ENCODE data around the gene GPC5.

DNA sequence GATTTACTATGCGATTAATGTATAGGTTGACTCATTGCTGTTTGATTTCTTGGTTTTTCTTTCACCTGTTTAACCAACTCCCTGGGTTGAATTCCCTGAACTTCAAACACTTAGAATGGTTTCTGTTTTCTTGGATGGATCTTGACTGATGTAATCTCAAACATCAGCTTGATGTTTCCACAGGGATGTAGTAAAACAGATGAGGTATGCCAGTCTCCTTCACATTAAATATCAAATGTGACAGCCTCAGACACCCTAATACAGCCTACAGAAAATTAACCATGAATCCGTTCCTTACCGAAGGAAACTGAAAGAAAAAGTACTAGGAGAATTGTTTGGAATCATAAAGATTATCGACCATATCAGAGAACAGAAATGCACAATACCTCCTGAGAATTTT lies 631.2 kb downstream of the GPC5 start:
- TF ChIP-seq, protein P1, sequence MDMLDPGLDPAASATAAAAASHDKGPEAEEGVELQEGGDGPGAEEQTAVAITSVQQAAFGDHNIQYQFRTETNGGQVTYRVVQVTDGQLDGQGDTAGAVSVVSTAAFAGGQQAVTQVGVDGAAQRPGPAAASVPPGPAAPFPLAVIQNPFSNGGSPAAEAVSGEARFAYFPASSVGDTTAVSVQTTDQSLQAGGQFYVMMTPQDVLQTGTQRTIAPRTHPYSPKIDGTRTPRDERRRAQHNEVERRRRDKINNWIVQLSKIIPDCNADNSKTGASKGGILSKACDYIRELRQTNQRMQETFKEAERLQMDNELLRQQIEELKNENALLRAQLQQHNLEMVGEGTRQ (IDR thresholded peaks at IDR 0.05), result no peak
- TF ChIP-seq RAD21 (conservative IDR thresholded peaks at IDR 0.05 in 1 of 2, IDR thresholded peaks at IDR 0.05 in 1 of 2), result no peak
- TF ChIP-seq, protein P2, sequence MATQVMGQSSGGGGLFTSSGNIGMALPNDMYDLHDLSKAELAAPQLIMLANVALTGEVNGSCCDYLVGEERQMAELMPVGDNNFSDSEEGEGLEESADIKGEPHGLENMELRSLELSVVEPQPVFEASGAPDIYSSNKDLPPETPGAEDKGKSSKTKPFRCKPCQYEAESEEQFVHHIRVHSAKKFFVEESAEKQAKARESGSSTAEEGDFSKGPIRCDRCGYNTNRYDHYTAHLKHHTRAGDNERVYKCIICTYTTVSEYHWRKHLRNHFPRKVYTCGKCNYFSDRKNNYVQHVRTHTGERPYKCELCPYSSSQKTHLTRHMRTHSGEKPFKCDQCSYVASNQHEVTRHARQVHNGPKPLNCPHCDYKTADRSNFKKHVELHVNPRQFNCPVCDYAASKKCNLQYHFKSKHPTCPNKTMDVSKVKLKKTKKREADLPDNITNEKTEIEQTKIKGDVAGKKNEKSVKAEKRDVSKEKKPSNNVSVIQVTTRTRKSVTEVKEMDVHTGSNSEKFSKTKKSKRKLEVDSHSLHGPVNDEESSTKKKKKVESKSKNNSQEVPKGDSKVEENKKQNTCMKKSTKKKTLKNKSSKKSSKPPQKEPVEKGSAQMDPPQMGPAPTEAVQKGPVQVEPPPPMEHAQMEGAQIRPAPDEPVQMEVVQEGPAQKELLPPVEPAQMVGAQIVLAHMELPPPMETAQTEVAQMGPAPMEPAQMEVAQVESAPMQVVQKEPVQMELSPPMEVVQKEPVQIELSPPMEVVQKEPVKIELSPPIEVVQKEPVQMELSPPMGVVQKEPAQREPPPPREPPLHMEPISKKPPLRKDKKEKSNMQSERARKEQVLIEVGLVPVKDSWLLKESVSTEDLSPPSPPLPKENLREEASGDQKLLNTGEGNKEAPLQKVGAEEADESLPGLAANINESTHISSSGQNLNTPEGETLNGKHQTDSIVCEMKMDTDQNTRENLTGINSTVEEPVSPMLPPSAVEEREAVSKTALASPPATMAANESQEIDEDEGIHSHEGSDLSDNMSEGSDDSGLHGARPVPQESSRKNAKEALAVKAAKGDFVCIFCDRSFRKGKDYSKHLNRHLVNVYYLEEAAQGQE (IDR thresholded peaks at IDR 0.05), result no peak
- TF ChIP-seq, protein P3, sequence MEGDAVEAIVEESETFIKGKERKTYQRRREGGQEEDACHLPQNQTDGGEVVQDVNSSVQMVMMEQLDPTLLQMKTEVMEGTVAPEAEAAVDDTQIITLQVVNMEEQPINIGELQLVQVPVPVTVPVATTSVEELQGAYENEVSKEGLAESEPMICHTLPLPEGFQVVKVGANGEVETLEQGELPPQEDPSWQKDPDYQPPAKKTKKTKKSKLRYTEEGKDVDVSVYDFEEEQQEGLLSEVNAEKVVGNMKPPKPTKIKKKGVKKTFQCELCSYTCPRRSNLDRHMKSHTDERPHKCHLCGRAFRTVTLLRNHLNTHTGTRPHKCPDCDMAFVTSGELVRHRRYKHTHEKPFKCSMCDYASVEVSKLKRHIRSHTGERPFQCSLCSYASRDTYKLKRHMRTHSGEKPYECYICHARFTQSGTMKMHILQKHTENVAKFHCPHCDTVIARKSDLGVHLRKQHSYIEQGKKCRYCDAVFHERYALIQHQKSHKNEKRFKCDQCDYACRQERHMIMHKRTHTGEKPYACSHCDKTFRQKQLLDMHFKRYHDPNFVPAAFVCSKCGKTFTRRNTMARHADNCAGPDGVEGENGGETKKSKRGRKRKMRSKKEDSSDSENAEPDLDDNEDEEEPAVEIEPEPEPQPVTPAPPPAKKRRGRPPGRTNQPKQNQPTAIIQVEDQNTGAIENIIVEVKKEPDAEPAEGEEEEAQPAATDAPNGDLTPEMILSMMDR (IDR thresholded peaks at IDR 0.05), result no peak
- no peak for TF ChIP-seq NFE2L2 (conservative IDR thresholded peaks at IDR 0.05; ENCODE audit: low read length)
- TF ChIP-seq JUN (IDR thresholded peaks at IDR 0.05), result no peak
- TF ChIP-seq HOXB13 (CRISPR knock-in tag; IDR thresholded peaks at IDR 0.05; ENCODE audit: low read depth), result no peak
- no peak for TF ChIP-seq SMC3 (IDR thresholded peaks at IDR 0.05)
- TF ChIP-seq POLR2A (IDR thresholded peaks at IDR 0.05; ENCODE audit: low read length), result no peak
- TF ChIP-seq HOXA7 (CRISPR knock-in tag; IDR thresholded peaks at IDR 0.05), result no peak
- TF ChIP-seq, protein P4, sequence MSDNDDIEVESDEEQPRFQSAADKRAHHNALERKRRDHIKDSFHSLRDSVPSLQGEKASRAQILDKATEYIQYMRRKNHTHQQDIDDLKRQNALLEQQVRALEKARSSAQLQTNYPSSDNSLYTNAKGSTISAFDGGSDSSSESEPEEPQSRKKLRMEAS (IDR thresholded peaks at IDR 0.05), result no peak
- no peak for TF ChIP-seq EP300 (IDR thresholded peaks at IDR 0.05)

All from A549 (cell line).